ENCODE data around the gene ECE1.

ECE1 gene

DNA sequence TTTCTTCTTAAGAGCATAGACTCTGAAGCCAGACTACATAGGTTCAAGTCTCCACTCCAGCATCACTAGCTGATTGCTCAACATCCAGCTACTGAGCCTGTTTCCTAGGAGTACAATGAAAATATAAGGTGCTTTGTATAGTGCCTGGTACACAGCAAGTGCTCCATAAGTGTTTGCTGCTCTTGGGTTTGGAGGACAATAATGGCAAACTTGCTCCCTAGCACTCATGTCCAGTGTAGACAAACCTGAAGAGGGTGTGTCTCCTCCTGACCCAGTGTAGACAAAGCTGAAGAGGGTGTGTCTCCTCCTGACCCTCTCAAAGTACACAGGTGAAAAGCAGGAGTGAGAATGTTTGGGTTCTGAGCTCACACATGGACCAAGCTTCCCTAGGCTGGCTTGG is 10.5 kb upstream of the ECE1 start:
- Histone ChIP-seq H3K27ac (ENCODE audit: low read depth, low read length, poor library complexity, severe bottlenecking) (no peak overlapping the region), H3K4me1 (ENCODE audit: insufficient read depth, low read length, severe bottlenecking) (peaks cover 59% of the 10 kb centered on the region), H3F3A (ENCODE audit: insufficient read depth, low read length) (no peaks in the 10 kb centered on the region), H3K4me2 (ENCODE audit: low read length) (no peak overlapping the region), H3K9me3 (ENCODE audit: low read length) (no peaks in the 10 kb centered on the region), H3K9ac (ENCODE audit: low read length) (no peak overlapping the region), H2AFZ (ENCODE audit: low read length) (no peak overlapping the region), H3K4me3 (ENCODE audit: low read depth, low read length, poor library complexity, severe bottlenecking) (no peak overlapping the region), H3K36me3 (ENCODE audit: insufficient read depth, low read length) (no peaks in the 10 kb centered on the region), H3K79me2 (ENCODE audit: insufficient read depth, low read length) (no peaks in the 10 kb centered on the region), H3K27me3 (ENCODE audit: insufficient read depth, low read length) (no peaks in the 10 kb centered on the region), H4K20me1 (ENCODE audit: insufficient read depth, low read length) (no peaks in the 10 kb centered on the region), H3K9me2 (ENCODE audit: low read depth, low read length) (no peaks in the 10 kb centered on the region)
- no peak for TF ChIP-seq EZH2 (IDR thresholded peaks at IDR 0.05; ENCODE audit: borderline replicate concordance, low read length)
- TF ChIP-seq CTCF (IDR thresholded peaks at IDR 0.05; ENCODE audit: low read length) = no peak

DNA sequence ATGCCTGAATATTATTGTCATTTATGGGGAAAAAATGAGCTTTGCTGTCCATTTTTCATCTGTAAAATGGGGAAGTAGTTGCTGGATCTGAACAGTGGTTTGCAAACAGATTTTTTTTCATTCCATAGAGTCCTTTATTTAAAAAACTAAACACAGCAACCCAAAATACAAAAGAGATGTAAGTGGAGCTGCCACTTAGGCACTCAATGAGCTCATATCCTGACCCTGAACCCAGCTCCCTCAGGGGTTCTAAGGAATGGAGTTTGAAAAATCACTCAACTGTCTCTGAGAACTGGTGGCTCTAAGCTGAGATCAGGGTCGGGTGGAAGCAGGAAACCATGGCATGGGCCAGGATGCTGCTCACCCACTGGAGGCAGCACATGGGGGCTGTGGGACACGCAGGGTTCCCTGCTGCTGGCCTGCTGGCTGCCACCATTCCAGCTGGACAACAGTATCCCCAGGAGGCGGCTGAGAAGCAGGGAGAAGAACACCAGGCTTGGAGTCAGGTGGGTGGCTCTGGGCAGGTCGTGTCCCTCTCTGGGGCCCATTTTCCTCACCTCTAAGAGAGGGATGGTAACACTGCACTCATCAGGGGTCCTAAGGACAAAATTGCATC is 9.6 kb upstream of the ECE1 start:
- Histone ChIP-seq H3K4me1 (ENCODE audit: insufficient read depth, low read length, severe bottlenecking) (peaks cover 63% of the 10 kb centered on the region), H3K4me3 (ENCODE audit: low read depth, low read length, poor library complexity, severe bottlenecking) (no peak overlapping the region), H3K9me2 (ENCODE audit: low read depth, low read length) (no peaks in the 10 kb centered on the region), H2AFZ (ENCODE audit: low read length) (no peak overlapping the region), H3K36me3 (ENCODE audit: insufficient read depth, low read length) (no peaks in the 10 kb centered on the region), H3K27me3 (ENCODE audit: insufficient read depth, low read length) (no peaks in the 10 kb centered on the region), H3K9me3 (ENCODE audit: low read length) (no peaks in the 10 kb centered on the region), H3K27ac (ENCODE audit: low read depth, low read length, poor library complexity, severe bottlenecking) (peak overlapping the region; percentile 64), H4K20me1 (ENCODE audit: insufficient read depth, low read length) (no peaks in the 10 kb centered on the region), H3F3A (ENCODE audit: insufficient read depth, low read length) (peaks cover 3% of the 10 kb centered on the region; the same call in 1 of the 2 replicates), H3K79me2 (ENCODE audit: insufficient read depth, low read length) (no peaks in the 10 kb centered on the region), H3K4me2 (ENCODE audit: low read length) (no peak overlapping the region; the same call in 1 of the 2 replicates), H3K9ac (ENCODE audit: low read length) (no peak overlapping the region; the same call in 1 of the 2 replicates)
- no peak for TF ChIP-seq CTCF (IDR thresholded peaks at IDR 0.05; ENCODE audit: low read length)
- no peak for TF ChIP-seq EZH2 (IDR thresholded peaks at IDR 0.05; ENCODE audit: borderline replicate concordance, low read length)

- Histone ChIP-seq H3K9me2 (ENCODE audit: low read depth, low read length) (no peaks in the 10 kb centered on the region), H3K36me3 (ENCODE audit: insufficient read depth, low read length) (no peaks in the 10 kb centered on the region), H3K4me2 (ENCODE audit: low read length) (no peak overlapping the region), H3K4me1 (ENCODE audit: insufficient read depth, low read length, severe bottlenecking) (peaks cover 67% of the 10 kb centered on the region), H2AFZ (ENCODE audit: low read length) (no peak overlapping the region), H3K27ac (ENCODE audit: low read depth, low read length, poor library complexity, severe bottlenecking) (peak overlapping the region; percentile 64), H4K20me1 (ENCODE audit: insufficient read depth, low read length) (no peaks in the 10 kb centered on the region), H3K4me3 (ENCODE audit: low read depth, low read length, poor library complexity, severe bottlenecking) (no peak overlapping the region), H3K9ac (ENCODE audit: low read length) (no peak overlapping the region), H3K79me2 (ENCODE audit: insufficient read depth, low read length) (no peaks in the 10 kb centered on the region), H3K27me3 (ENCODE audit: insufficient read depth, low read length) (no peaks in the 10 kb centered on the region), H3K9me3 (ENCODE audit: low read length) (no peaks in the 10 kb centered on the region), H3F3A (ENCODE audit: insufficient read depth, low read length) (peaks cover 7% of the 10 kb centered on the region; the same call in 1 of the 2 replicates)
- TF ChIP-seq CTCF (IDR thresholded peaks at IDR 0.05; ENCODE audit: low read length) = no peak
- no peak for TF ChIP-seq EZH2 (IDR thresholded peaks at IDR 0.05; ENCODE audit: borderline replicate concordance, low read length)
These were observed 8.7 kb upstream of the ECE1 start for GRCh38 chr1:21298981-21299391.
